ENCODE data around the gene NUPR2. TPM values are rescaled to one million over a fixed set of nuclear protein-coding genes. Genes with fewer than 3 reads are reported as not detected.
"Not testable (repeated sequence)": the region's sequence is repeated elsewhere in the genome, so short reads cannot be mapped to it uniquely, and the experiment has no call there.

The NUPR2 gene
- total RNA-seq, 1 experiment from 2014 or later = not detected

- DNase-seq (ENCODE audit: low spot score) = no peak
These were observed 29.5 kb downstream of the NUPR2 start for GRCh38 chr7:56086761-56087160.

- no peak for DNase-seq (ENCODE audit: low spot score)
These were observed 32.9 kb downstream of the NUPR2 start for GRCh38 chr7:56083150-56083785.

GRCh38 chr7:56081626-56082340 is 34.4 kb downstream of the NUPR2 start:
- DNase-seq (ENCODE audit: low spot score) = no peak

- DNase-seq (ENCODE audit: low spot score) = not testable (repeated sequence)
These were observed 35.3 kb downstream of the NUPR2 start for GRCh38 chr7:56080726-56081435.

GRCh38 chr7:56079450-56080185 is 36.6 kb downstream of the NUPR2 start:
- DNase-seq (ENCODE audit: low spot score) = no peak

- no peak for DNase-seq (ENCODE audit: low spot score)
These were observed 38.0 kb downstream of the NUPR2 start for GRCh38 chr7:56078196-56078595.

- DNase-seq (ENCODE audit: low spot score) = no peak
These were observed 38.5 kb downstream of the NUPR2 start for GRCh38 chr7:56077681-56078080.

- DNase-seq (ENCODE audit: low spot score) = peak; percentile 83
These were observed 41.8 kb downstream of the NUPR2 start for GRCh38 chr7:56074371-56074791.

- not testable (repeated sequence) for DNase-seq (ENCODE audit: low spot score)
These were observed 49.8 kb downstream of the NUPR2 start for GRCh38 chr7:56066376-56066775.

Other genes starting within 250 kb of the NUPR2 start
- 1.6 and 5.9 TPM in 2 replicates for gene ZNF713, start 229.0 kb downstream of the NUPR2 start, total RNA-seq (2014; rRNA removed; shearing (Covaris generic))
- 28.9 and 36.2 TPM in 2 replicates for gene MRPS17, start 164.5 kb downstream of the NUPR2 start, total RNA-seq (2014; rRNA removed; shearing (Covaris generic))
- 74.4 and 127 TPM in 2 replicates for gene NIPSNAP2, start 151.8 kb downstream of the NUPR2 start, total RNA-seq (2014; rRNA removed; shearing (Covaris generic))
- gene PSPH, start 65.0 kb downstream of the NUPR2 start, total RNA-seq (2014; rRNA removed; shearing (Covaris generic)) = 178 and 207 TPM in 2 replicates
- 598 and 709 TPM in 2 replicates for gene CCT6A, start 64.7 kb downstream of the NUPR2 start, total RNA-seq (2014; rRNA removed; shearing (Covaris generic))
- gene SUMF2, start 52.1 kb downstream of the NUPR2 start, total RNA-seq (2014; rRNA removed; shearing (Covaris generic)) = 206 and 255 TPM in 2 replicates
- 0.17 TPM in 1 of 2 replicates, not detected in the other for gene PHKG1, start 23.5 kb downstream of the NUPR2 start, total RNA-seq (2014; rRNA removed; shearing (Covaris generic))
- 1,524 and 1,705 TPM in 2 replicates for gene CHCHD2, start 9.9 kb downstream of the NUPR2 start, total RNA-seq (2014; rRNA removed; shearing (Covaris generic))